ENCODE data around the gene MID1.
"Not testable (repeated sequence)": the region's sequence is repeated elsewhere in the genome, so short reads cannot be mapped to it uniquely, and the experiment has no call there.

MID1 gene

DNA sequence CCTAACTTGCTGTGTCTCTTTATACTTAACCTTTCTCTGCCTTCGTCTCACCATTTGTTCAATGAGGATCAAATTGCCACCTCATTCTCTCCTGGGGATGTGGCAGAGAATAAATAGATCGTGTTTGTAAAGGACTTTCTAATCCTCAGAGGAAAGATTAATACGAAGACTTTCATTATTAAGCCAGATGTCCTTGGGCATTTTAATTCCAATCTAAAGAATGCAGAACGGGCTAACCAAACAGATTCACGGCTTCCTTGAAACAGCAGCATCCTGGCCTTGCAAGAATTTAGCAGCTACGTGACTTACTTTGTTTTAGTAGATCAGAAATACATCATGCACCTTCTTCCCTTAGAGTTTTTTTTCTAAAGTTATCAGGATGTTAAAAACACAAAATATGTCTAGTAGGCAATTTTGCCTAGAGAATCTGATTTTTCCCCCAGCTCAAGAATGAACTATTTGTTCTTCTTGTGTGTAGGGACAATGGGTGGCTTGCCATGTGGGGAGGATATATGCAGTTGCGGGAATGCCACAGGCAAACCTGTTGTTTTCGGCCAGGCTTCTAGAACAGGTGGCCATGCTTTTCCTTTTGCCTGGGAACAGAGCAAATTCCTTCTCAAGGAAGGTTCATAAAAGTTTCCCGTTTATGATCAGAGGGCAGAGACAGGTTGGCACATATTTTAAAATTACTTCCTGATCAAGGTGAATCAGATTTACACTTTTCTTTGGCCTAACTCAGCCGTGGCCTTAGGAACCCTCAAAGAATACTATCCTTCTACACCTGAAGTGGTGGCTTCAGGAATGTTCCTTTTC, 3.0 kb downstream of the MID1 start:
- DNase-seq (ENCODE audit: low spot score), result no peak

DNA sequence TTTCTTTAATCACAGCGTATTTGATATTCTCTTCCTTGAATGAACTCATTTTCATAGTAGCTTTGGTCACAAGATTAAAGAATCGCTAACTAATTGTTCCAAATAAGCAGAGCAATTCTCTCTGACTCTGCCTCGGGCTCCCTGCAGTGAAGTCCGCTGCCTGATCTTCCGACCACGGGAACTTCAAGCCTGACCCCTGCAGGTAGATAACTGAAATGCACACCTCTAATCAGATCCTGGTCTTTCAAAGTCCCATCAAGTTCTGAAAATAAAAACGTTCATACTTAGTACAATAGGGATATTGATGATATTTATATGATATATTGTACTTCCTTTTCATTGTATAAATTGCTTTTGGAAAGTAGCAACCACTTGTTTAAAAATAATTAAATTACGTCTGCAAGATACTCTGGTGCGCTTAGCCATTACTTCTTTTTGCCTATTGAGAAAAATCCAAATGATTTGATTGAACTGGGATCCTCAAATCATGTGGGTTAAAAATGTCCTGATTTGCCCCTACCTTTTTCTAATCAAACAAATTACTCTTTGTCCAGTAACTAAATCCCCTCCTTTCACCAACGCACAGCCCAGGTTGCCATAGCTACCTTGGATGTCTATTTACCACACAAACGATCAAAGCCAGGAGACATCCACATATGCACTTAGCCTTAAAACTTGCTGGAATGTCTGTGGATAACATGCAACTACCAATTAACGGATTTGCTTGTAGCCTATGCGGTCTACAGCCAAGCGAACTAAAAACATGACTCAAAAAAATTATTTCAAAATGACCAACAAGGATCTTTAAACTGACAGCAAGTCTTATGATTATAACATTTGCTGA, 4.2 kb downstream of the MID1 start:
- no peak for DNase-seq (ENCODE audit: low spot score)

DNA sequence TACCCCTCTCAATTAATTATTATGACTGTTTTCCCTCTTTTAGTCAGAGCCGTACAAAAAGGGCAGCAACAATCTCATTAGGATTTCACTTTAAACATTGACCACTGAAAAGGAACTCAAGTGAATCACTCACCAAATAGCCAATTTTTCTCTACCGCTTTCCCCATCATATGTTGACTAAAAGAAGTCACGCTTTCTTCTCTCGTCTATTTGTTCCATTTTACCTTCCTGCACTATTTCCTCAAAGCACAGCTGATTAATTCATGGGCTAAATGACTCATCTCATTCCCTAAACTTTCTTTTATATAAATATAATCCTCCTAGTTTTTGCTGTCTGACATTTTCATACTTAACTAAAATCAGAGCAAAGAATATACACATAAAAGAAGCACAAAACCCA, 8.2 kb downstream of the MID1 start:
- no peak for DNase-seq (ENCODE audit: low spot score)

DNA sequence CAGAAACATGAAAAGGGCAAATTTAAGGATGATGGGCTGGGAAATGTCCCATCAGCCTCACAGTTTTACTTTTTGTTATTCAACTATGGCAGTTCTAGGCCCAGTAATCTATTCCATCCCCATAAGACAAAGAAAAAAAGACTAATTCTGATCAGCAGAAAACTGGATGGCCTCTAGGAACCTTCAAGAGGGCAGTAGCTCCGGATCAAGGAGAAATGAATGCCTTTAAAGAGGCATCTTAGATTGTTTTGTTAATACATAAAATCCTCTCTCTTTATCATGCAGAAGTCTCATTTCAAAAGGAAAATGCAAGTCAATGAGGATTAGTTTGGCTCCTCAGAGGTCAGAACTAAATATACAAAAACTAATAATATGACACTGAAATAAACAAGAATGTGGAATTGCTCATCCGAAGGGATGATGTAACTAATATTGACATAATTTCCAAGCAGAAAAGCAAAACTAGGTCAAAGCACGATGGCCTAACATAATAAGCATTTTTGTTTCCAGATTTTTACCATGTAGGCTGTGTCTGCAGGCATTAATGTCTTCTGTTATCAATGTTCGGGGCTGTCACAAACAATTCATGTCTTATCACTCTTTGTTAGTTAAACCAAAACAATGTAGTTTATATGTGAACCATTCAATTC, 8.8 kb downstream of the MID1 start:
- DNase-seq (ENCODE audit: low spot score), result no peak

DNA sequence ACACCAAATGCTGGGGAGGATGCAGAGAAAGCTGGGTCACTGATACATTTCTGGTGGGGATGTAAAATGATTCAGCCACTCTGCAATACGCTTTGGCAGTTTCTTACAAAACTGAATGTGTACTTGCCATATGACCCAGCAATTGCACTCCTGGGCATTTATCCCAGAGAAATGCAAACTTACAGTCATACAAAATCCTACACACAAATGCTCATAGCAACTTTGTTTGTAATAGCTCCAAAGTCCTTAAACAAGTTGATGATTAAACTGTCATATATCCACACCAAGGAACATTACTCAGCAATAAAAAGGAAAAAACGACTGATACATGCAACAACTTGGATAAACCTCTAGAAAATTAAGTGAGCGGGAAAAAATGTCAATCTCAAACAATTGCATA, 12.3 kb downstream of the MID1 start:
- DNase-seq (ENCODE audit: low spot score), result no peak

DNA sequence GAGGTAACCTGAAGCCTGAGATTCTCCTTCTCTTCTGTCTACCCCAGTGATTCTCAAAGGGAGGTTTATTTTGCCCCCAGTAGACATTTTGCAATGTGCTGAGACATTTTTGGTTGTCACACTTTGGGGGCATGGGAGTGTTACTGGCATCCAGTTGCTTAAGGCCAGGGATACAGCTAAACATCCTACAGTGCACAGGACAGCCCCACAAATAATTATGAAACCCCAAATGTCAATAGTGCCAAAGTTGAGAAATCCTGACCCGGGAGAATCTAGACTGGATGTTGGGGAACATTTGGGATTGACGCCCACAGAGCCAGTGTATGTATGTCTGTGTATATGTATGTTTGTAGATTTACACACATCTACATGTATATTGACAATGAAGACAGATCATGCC, 13.2 kb downstream of the MID1 start:
- no peak for DNase-seq (ENCODE audit: low spot score)

DNA sequence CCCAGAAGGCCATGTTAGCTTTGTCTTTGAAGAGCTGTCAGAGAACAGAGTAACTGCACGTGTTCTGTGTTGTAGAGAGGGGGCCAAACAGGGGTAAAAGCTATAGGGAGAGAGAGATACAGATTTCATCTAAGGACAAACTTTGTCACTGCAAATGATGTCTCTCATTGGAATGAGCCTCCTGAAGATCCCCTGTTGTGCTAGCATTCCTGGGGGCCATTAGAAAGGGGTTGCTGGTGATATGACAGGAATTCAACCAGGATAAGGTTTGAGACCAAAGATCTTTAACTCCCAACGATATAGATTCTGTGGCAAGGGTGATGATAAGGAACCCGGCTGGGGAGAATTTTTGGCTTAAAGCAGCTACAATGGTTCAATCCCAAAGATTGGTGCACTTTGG, 16.8 kb downstream of the MID1 start:
- DNase-seq (ENCODE audit: low spot score), result no peak

DNA sequence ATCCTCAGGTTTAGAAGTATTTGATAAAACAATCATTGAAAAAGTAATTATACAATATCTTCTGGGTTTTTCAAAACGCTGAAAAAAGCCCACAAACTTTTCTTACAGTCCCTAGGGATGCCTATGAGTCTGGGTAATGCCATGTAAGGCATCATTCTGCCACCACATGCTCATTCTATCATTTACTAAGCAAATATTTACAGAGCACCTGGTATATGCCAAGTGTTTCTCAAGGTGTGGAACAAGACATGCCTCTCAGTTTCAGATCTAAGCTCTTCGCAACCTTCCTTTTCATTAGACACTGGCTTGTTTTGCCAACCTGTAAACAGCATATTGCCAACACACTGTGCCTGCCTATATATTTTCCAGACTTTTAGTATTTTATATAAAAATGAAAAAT, 17.7 kb downstream of the MID1 start:
- no peak for DNase-seq (ENCODE audit: low spot score)

DNA sequence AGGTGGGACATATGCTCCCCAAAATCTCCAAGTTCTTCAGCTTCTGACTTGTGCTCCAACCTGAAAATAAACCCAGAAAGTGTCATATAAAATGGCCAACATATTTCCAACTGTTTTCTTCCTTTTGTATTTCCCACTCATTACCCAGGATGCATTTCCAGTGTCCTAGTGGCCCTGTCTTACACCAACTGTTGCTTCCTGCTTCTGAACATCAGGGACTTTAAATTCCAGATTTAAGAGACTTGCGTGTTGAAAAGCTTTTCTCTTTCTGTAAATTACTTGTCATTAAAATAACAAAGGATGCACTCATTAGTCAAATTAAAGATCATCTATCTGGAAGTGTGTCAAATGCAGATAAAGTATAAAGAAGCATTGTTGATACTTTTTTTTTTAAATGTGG, 19.9 kb downstream of the MID1 start:
- no peak for DNase-seq (ENCODE audit: low spot score)

DNA sequence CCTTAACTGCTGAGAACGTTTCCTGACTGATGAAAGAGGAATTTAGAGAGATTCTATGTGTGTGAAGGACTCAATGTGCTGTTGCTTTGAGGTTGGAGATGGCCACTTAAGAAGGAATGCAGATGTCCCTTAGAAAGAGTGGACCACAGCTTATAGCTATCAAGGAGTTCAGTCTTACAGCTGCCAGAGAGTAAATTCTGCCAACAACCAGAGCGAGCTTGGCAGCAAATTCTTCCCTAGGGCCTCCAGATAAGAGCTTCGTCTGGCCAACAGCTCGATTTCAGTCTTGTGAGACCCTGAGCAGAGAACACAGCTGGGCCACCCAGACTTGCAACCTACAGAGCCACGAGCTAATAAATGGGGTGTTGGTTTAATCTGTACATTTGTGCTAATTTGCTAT, 21.8 kb downstream of the MID1 start:
- no peak for DNase-seq (ENCODE audit: low spot score)

DNA sequence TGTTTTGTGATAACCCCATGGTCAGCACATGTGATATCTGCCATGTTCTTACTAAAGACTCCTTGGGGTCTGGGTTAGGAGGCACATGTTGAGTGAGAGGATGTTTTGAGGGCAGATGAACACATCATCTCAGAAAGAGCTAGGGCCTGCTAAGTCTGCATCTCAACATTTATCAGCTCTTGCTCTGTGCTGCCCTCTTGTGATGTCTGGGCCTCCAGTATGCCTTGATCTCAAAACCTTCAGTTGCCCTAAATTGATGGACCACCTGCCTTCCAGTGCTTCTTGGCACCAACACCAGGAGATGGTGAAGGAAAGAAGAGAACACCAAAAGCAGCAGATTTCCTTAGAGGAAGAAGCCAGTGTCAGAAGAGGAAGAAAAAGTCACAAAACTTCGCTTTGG, 22.5 kb downstream of the MID1 start:
- no peak for DNase-seq (ENCODE audit: low spot score)

DNA sequence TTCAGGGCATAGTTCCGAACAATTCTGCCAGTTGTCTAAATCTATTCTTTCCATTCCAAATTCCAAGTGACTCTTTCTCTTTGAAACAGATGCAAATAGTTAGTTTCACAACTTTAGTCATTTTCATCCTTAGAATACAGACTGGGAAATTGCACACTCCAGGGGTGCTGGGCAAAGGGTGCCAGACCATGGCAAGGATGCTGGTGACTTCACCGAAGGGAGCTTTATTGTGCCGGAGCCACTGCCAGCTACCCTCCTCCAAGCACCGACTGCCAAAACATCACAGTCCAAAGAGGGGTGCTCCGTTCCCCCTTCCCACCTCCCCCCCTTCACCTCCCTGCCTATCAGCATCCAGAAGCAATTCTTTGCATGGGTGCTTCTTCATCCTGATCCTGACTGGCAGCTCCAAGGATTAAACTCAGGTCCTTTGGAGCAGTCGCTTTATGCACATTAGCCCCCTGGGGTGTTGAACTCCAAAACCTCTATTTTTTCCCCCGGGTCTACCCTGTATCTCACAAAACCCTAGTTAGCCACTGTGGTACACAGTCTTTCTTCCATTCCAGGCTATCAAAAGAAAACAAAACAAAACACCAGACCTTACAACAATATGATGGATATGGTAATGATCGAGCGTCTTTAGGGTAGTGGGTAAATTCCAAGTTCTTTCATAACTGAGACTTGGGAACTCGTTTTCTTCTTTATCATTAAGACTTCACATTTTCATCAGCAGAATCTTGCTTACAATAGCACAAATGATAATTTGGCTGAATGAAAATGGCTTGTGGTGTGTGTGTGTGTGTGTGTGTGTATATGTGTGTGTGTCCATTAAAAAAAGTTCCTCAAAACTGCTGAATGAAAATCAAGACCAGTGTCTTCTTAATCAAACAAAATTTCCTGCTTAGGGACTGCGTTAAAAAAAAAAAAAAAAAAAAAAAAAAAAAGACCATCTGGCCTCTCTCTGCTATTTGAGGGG, 28.7 kb downstream of the MID1 start:
- DNase-seq (ENCODE audit: low spot score), result no peak

DNA sequence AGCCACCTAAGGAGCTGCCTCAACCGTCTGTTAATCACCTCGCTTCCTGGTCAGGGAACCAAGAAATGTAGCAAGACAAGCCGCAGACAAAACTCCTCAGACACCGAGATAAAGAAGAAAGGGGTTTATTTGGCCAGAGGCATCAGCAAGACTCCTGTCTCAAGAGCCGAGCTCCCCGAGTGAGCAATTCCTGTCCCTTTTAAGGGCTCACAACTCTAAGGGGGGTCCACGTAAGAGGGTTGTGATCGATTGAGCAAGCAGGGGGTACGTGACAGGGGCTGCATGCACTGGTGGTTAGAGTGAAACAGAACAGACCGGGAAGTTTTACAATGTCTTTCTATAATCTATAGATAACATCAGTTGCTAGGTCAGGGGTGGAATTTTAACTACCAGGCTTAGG, 30.6 kb downstream of the MID1 start:
- not testable (repeated sequence) for DNase-seq (ENCODE audit: low spot score)

DNA sequence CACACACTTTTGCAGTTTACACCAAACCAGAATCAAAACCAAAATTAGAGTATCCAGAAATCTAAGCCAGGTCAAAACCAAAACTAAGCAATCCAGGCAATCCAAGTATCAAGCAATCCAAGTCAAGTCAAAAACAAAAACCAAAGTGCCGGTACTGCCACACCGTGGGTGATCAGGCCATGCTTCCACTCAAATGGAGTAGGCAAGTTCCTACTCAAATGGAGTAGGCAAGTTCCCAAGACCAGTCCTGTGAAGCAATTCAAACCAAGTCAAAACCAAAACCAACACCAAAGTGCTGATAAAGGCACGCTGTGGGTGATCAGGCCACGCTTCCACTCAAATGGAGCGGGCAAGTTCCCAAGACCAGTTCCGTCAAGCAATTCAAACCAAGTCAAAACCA, 31.3 kb downstream of the MID1 start:
- DNase-seq (ENCODE audit: low spot score), result no peak

DNA sequence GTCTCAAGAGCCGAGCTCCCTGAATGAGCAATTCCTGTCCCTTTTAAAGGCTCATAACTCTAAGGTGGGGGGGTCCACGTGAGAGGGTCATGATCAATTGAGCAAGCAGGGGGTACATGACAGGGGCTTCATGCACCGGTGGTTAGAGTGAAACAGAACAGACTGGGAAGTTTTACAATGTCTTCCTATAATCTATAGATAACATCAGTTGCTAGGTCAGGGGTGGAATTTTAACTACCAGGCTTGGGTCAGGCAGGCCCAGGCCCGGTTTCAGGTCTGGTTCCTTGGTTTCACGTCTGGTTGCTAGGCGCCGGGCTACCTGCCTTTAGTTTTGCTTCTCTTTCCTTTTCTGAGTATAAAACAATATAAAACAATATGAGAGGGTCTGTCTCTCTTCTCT, 35.5 kb downstream of the MID1 start:
- not testable (repeated sequence) for DNase-seq (ENCODE audit: low spot score)

DNA sequence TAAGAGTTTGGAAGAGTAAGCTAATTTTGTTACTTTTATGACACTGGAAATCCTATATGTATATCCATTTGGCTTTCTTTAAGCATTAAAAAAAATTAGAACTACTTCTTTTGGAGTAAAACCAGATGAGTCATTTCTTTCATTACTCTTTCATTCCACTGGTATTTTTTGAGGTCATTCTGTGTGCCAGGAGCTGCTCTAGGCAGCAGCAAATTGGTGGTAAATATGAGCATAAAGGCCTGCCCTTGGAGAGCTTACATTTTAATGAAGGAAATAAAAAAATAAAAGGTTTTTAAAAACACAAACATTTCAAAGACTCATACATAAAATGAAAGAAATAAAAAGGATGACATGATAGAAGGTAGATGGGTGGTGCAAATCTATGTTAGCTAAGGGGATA, 37.4 kb downstream of the MID1 start:
- no peak for DNase-seq (ENCODE audit: low spot score)

DNA sequence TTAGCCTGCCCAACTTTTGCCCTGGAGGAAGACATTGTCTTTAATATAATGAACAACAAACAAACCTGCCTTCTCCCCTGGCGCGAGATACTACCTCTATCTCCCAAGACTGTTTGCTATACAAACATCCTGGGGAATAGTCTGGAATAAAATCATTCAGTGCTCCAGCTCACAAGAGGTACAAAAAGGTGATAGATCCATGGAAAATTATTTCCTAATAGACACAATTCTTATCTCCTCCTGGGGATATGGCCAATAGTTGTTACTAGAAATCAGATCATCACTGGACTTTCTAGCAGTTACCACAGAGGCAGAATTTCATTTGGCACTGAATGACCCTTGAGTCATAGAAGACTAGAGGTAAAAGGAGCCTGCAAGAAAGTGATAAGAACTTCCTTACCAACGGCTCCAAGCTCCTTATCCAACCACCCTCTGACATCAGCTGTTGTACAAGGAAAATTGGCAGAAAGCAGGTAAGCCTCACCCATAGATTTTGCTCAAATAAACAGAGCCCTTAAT, 38.1 kb downstream of the MID1 start:
- no peak for DNase-seq (ENCODE audit: low spot score)

DNA sequence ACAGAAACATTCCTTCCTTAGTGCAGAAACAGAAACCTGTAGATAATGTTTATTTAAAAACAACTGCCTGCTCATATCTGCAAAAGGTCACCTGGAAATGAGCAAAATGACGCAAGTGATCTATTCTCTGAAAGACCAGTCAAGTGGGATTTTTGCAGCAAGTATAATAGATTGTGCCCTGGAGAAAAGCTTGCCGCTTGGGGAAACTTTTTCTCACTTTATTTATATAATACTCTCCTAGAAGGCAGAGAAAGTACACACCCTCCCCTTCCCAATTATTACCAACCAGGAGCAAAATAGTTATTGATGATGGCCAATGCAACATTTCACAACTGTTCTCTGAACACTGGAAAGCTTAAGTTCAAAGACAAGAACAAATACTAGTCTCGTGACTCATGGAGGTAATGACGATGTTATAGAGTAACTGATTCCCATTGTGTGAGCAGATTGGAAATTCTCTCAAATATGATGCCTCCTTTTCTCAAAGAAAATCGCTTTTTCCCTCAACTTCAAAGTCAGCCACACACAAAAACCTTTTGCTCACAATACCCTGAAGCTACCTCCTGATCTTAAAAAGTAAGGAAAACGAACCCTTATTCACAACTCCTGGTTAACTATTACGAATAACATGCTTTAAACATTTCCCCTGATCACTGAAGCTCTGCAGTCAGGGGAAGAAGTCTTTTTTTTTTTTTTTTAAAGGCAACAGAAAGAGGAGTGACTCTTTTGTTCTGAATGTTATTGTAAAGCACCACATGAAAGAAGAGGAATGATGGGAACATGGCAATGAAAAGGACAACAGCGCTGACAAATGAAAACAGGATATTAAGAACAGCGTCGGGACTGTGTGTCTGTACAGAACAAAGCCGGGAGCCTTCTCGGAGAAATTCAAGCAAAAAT, 41.0 kb downstream of the MID1 start:
- DNase-seq (ENCODE audit: low spot score), result no peak

DNA sequence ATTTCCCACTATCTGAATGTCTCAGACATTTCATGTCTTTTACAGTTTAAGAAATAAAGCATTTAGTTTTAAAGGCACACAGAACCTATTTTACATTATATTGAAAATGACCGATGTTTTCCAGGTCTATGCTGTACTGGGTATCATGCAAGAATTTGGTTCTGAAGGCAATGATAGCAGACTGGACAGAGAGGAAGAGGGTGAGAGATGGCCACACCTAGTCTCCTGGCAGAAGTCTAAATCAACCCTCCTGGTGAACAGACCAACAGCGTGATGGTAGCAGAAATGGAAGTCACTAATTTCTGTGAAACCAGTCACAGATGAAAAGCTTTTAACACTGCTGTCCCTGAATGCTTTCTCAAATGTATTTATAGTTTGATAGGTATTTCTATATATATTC, 41.9 kb downstream of the MID1 start:
- no peak for DNase-seq (ENCODE audit: low spot score)

DNA sequence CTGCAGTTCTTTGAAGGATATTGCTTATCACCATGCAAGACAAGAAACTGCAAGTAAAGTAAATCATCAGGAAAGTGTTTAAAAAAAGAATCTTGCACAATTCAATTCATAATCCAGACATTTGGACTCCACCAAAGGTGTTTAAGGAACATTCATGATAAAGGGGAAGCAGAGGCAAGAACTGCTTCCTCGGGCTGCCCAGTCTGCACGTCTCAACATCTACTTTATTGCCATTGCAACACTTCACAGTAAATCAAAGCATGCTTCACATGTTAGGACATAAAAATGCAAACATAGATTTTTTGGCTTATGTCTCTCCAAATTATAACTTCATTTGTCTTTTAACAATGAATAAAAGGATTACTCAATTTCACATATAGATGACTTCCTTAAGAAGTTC, 42.5 kb downstream of the MID1 start:
- DNase-seq (ENCODE audit: low spot score), result no peak

All from HuH-7 (cell line).